Natural killer cell (primary cell): ENCODE results near the gene NPC1. TPM values are rescaled to one million over a fixed set of nuclear protein-coding genes. Genes with fewer than 3 reads are reported as not detected.

Experiments used
- ATAC-seq, 3 donors: fragments of 150-1000 bp in 2 of 3; fragments of 200-7000 bp in 1 of 3; cut with Tn5 transposase; 1 replicate in 1 of 3; 2 replicates in 2 of 3; pipeline ENCODE4 v1.10.0; 2021; ENCODE audit warnings: mild to moderate bottlenecking in 2 of 3, moderate library complexity in 2 of 3
- DNase-seq, 2 donors: peaks; one replicate each; pipeline versions ENCODE4 v3.0.0 to v3.0.0-alpha.2; 2013 to 2021; ENCODE audit warnings: mixed read lengths in 1 of 2
- H3K27ac ChIP-seq: one replicate; pipeline ENCODE4 v1.5.1; 2013; ENCODE audit warnings: mild to moderate bottlenecking, low read length
- H3K27me3 ChIP-seq: one replicate; pipeline ENCODE4 v1.6.1; 2013; ENCODE audit warnings: low read length; ENCODE audit not compliant: control insufficient read depth, insufficient read depth
- H3K36me3 ChIP-seq: one replicate; pipeline ENCODE4 v1.6.1; 2013; ENCODE audit warnings: low read length; ENCODE audit not compliant: control insufficient read depth, insufficient read depth
- H3K4me1 ChIP-seq: one replicate; pipeline ENCODE4 v1.6.1; 2013; ENCODE audit warnings: low read length; ENCODE audit not compliant: control insufficient read depth, insufficient read depth
- H3K4me3 ChIP-seq: one replicate; pipeline ENCODE4 v1.5.1; 2013; ENCODE audit warnings: low read length
- H3K9me3 ChIP-seq: one replicate; pipeline ENCODE4 v1.6.1; 2013; ENCODE audit warnings: low read length; ENCODE audit not compliant: control insufficient read depth, insufficient read depth
- H3K27ac Mint-ChIP-seq, 2 donors: one replicate each; pipeline ENCODE4 v1.8.0; 2022; ENCODE audit warnings: mild to moderate bottlenecking in 2 of 2, mixed read lengths in 2 of 2, moderate library complexity in 1 of 2
- H3K27me3 Mint-ChIP-seq, 2 donors: one replicate each; pipeline ENCODE4 v1.8.0; 2022; ENCODE audit warnings: low read depth in 2 of 2, mixed read lengths in 2 of 2
- H3K36me3 Mint-ChIP-seq: one replicate; pipeline ENCODE4 v1.8.0; 2022; ENCODE audit warnings: mixed read lengths
- H3K4me1 Mint-ChIP-seq, 2 donors: one replicate each; pipeline ENCODE4 v1.8.0; 2022; ENCODE audit warnings: mixed read lengths in 2 of 2
- H3K4me3 Mint-ChIP-seq: one replicate; pipeline ENCODE4 v1.8.0; 2022; ENCODE audit warnings: mild to moderate bottlenecking, moderate library complexity, mixed read lengths
- H3K9me3 Mint-ChIP-seq, 2 donors: one replicate each; pipeline ENCODE4 v1.8.0; 2022; ENCODE audit warnings: mixed read lengths in 2 of 2
- CTCF ChIP-seq: fragments of 200-600 bp; IDR thresholded peaks from one replicate; pipeline ENCODE4 v1.8.0; 2022; ENCODE audit warnings: antibody characterized with exemption
- WGBS: methylation state at CpG from one replicate; pipeline ENCODE4 v1.1.7; 2013; ENCODE audit warnings: missing lambda C conversion rate; ENCODE audit not compliant: insufficient coverage; 5-methylcytosine and 5-hydroxymethylcytosine counted together
- intact Hi-C: fragments of 100-400 bp; cut with micrococcal nuclease; formaldehyde crosslinking; loops from one replicate; pipeline ENCODE4 v1.14.2; 2022
- total RNA-seq, 4 donors: library from RNA; stranded (reverse); fragments of 120-200 nt in 1 of 4; gene quantifications; one replicate each; pipeline versions ENCODE4 v1.2.3 to v1.2.4, GENCODE V29; 2013 to 2022

The NPC1 gene
- total RNA-seq, 3 donors from 2014 or later (not counting 1 experiment from before 2014, with no cell fraction given), result 143 to 203 (median 173) TPM

- no peak for ATAC-seq
- H3K4me1 ChIP-seq, result peaks cover 20% of the 10 kb centered on the region
- intact Hi-C loops, result no loop called here
- H3K36me3 ChIP-seq, result peaks cover 89% of the 10 kb centered on the region
- peak overlapping the region in 1 of 2 donors; percentile 84 for H3K27ac Mint-ChIP-seq
- peaks cover 41% of the 10 kb centered on the region for H3K36me3 Mint-ChIP-seq
- H3K27ac ChIP-seq, result no peak overlapping the region
- 100% methylated on average over 2 of the region's 2 CpGs for WGBS
- no peak overlapping the region for H3K4me3 ChIP-seq
- no peaks in the 10 kb centered on the region for H3K9me3 ChIP-seq
- TF ChIP-seq CTCF, result no peak
- no peaks in the 10 kb centered on the region for H3K27me3 ChIP-seq
- H3K9me3 Mint-ChIP-seq, result no peaks in the 10 kb centered on the region
- H3K4me1 Mint-ChIP-seq, result peaks cover 34 to 38% of the 10 kb centered on the region in 2 donors
- H3K27me3 Mint-ChIP-seq, result no peaks in the 10 kb centered on the region
- DNase-seq, result no peak
- H3K4me3 Mint-ChIP-seq, result no peak overlapping the region
These were observed 43.8 kb downstream of the NPC1 start for GRCh38 chr18:23542461-23542860.

DNA sequence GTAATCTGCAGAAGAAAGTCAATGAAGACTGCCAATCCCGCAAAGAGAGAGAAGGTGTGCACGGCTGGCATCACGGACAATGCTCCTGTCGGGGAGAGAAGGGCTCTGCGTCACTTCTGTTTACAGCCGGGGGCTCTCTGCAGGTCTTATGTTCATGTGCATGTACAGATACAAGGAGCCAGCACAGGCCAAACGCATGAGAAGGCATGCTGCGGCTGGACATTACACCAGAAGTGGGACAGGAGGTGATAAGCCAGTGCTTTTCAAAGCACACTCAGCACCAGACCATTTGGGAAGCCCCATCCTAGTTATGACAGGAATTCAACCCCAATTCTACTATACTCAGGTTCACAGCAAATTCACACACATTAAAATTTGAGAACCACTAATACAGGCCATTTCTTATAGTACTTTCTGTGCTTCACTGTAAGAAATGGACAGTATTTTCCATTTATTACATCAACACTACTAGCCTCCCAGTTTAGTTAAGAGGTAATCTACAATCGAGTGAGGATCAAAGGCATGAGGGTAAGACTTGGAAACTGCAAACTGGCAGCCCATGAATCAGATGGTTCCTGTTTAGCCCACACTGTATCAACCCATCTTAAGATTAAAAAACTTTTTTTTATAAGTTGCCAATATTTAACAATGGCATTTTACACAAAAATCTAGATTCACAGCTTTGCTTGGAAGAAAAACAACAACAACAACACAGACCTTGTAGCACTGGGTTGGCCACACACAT is 44.8 kb downstream of the NPC1 start:
- no peaks in the 10 kb centered on the region for H3K27me3 ChIP-seq
- Mint-ChIP-seq H3K4me1 (peaks cover 31 to 34% of the 10 kb centered on the region in 2 donors), H3K27me3 (no peaks in the 10 kb centered on the region), H3K27ac (peak overlapping the region; percentile 84 to 87), H3K9me3 (no peaks in the 10 kb centered on the region), H3K4me3 (peak overlapping the region; percentile 53), H3K36me3 (peaks cover 41% of the 10 kb centered on the region)
- WGBS, result 87% methylated on average over 8 of the region's 9 CpGs
- peak overlapping the region; percentile 40 for H3K27ac ChIP-seq
- TF ChIP-seq CTCF, result no peak
- ATAC-seq (peak in 1 of 3 donors; percentile 32), DNase-seq (no peak)
- intact Hi-C loops, result no loop called here
- H3K36me3 ChIP-seq, result peaks cover 89% of the 10 kb centered on the region
- no peak overlapping the region for H3K4me3 ChIP-seq
- peaks cover 20% of the 10 kb centered on the region for H3K4me1 ChIP-seq
- no peaks in the 10 kb centered on the region for H3K9me3 ChIP-seq

DNA sequence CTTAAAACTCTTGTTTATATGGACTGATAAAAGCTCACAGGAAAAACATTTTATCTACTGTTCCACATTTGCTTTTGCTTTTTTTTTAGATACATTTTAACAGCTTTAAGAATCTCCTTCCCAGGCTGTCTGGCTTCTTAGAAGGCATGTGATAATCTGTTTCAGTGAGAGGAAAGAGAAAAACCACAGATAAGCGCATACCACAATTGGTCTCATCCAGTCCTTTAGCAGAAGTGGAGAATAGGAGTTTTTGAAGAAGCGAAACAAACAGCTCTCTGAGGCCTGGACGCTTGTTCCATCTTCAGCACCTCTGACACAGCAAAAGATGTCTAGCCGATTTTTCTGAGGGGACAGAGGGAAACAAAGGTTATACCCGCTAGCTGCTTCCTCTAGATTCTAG is 45.4 kb downstream of the NPC1 start:
- no peaks in the 10 kb centered on the region for H3K9me3 Mint-ChIP-seq
- no peak for TF ChIP-seq CTCF
- ATAC-seq, result peak; percentile 60 to 80 (median 72)
- peaks cover 46% of the 10 kb centered on the region for H3K36me3 Mint-ChIP-seq
- H3K27me3 Mint-ChIP-seq, result no peaks in the 10 kb centered on the region
- WGBS, result 8% methylated on average over 4 of the region's 5 CpGs
- peak overlapping the region; percentile 84 to 87 for H3K27ac Mint-ChIP-seq
- peak overlapping the region; percentile 53 for H3K4me3 Mint-ChIP-seq
- peaks cover 28 to 30% of the 10 kb centered on the region in 2 donors for H3K4me1 Mint-ChIP-seq
- peaks cover 20% of the 10 kb centered on the region for H3K4me1 ChIP-seq
- intact Hi-C loops, result no loop called here
- H3K4me3 ChIP-seq, result no peak overlapping the region
- peak in 1 of 2 donors; percentile 50 for DNase-seq
- H3K27me3 ChIP-seq, result no peaks in the 10 kb centered on the region
- peak overlapping the region; percentile 40 for H3K27ac ChIP-seq
- peaks cover 92% of the 10 kb centered on the region for H3K36me3 ChIP-seq
- H3K9me3 ChIP-seq, result no peaks in the 10 kb centered on the region
